Mucosa of descending colon (tissue), 3 donors: ENCODE results near the gene TVP23A. TPM values are rescaled to one million over a fixed set of nuclear protein-coding genes. Genes with fewer than 3 reads are reported as not detected.
A peak's percentile ranks its signal among the peaks of the same experiment; 100 is the strongest.
"Not testable (repeated sequence)": the region's sequence is repeated elsewhere in the genome, so short reads cannot be mapped to it uniquely, and the experiment has no call there.

Experiments
- ATAC-seq: fragments of 200-7000 bp; cut with Tn5 transposase; one replicate; pipeline ENCODE4 v1.9.1; 2020; ENCODE audit warnings: mild to moderate bottlenecking, moderate library complexity
- DNase-seq, 3 donors: peaks; one replicate each; pipeline ENCODE4 v3.0.0-alpha.2; 2020
- H3K36me3 ChIP-seq: fragments of 200-600 bp; one replicate; pipeline ENCODE4 v1.8.0; 2021; ENCODE audit warnings: low read depth, mild to moderate bottlenecking
- H3K4me1 ChIP-seq: fragments of 200-600 bp; one replicate; pipeline ENCODE4 v1.8.0; 2021; ENCODE audit warnings: low read depth, mild to moderate bottlenecking
- H3K4me3 ChIP-seq: fragments of 200-600 bp; one replicate; pipeline ENCODE4 v1.8.0; 2021; ENCODE audit warnings: mild to moderate bottlenecking
- H3K9me3 ChIP-seq: fragments of 200-600 bp; one replicate; pipeline ENCODE4 v1.8.0; 2021; ENCODE audit warnings: mild to moderate bottlenecking
- intact Hi-C, 2 donors: fragments of 100-400 bp; cut with DNase I in 1 of 2; cut with micrococcal nuclease in 1 of 2; formaldehyde crosslinking; loops; one replicate each; pipeline versions ENCODE4 v1.11.0 to v1.11.1; 2022; cut with DNase I, micrococcal nuclease
- total RNA-seq, 3 donors: library from RNA; stranded (reverse); fragmentation: NEBNext Ultra II Directional in 2 of 3; extraction: Animal tissue kit (Norgen Biotek cat#: 25700) in 2 of 3; gene quantifications; one replicate each; pipeline versions ENCODE4 v1.2.1 to v1.2.4, GENCODE V29; 2021 to 2023
- TF ChIP-seq, protein P1 (sequence below): fragments of 200-600 bp; IDR thresholded peaks from one replicate; pipeline ENCODE4 v1.8.0; 2022; ENCODE audit warnings: antibody characterized with exemption, mild to moderate bottlenecking
- donor health status: DM: no; HTN: no; CAD: no; lungs with moderate emphysema.
- donor health status: DM: no; HTN: no; CAD: no.
- donor health status: DM: no; HTN: yes; CAD: no.

The TVP23A gene
- total RNA-seq, 3 donors from 2014 or later = 0.14 to 0.60 TPM; not detected in 1

- ATAC-seq (peak; percentile 66), DNase-seq (no peak)
These were observed 36.0 kb downstream of the TVP23A start for GRCh38 chr16:10782628-10783027.

GRCh38 chr16:10780628-10781027 is 38.0 kb downstream of the TVP23A start:
- H3K4me3 ChIP-seq = no peak overlapping the region
- intact Hi-C loops = no loop called here
- ATAC-seq (no peak), DNase-seq (no peak)
- H3K4me1 ChIP-seq = no peaks in the 10 kb centered on the region
- no peaks in the 10 kb centered on the region for H3K36me3 ChIP-seq
- TF ChIP-seq, protein P1, sequence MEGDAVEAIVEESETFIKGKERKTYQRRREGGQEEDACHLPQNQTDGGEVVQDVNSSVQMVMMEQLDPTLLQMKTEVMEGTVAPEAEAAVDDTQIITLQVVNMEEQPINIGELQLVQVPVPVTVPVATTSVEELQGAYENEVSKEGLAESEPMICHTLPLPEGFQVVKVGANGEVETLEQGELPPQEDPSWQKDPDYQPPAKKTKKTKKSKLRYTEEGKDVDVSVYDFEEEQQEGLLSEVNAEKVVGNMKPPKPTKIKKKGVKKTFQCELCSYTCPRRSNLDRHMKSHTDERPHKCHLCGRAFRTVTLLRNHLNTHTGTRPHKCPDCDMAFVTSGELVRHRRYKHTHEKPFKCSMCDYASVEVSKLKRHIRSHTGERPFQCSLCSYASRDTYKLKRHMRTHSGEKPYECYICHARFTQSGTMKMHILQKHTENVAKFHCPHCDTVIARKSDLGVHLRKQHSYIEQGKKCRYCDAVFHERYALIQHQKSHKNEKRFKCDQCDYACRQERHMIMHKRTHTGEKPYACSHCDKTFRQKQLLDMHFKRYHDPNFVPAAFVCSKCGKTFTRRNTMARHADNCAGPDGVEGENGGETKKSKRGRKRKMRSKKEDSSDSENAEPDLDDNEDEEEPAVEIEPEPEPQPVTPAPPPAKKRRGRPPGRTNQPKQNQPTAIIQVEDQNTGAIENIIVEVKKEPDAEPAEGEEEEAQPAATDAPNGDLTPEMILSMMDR = no peak
- no peaks in the 10 kb centered on the region for H3K9me3 ChIP-seq

More at GRCh38 chr16:10782628-10783027, 36.0 kb downstream of the TVP23A start:
- H3K36me3 ChIP-seq = no peaks in the 10 kb centered on the region
- TF ChIP-seq, protein P1 = no peak
- H3K9me3 ChIP-seq = no peaks in the 10 kb centered on the region
- intact Hi-C loops = no loop called here
- H3K4me1 ChIP-seq = no peaks in the 10 kb centered on the region
- H3K4me3 ChIP-seq = no peak overlapping the region

GRCh38 chr16:10779908-10780307 is 38.7 kb downstream of the TVP23A start:
- ATAC-seq, H3K4me3 ChIP-seq, H3K9me3 ChIP-seq, H3K4me1 ChIP-seq, DNase-seq, intact Hi-C loops, H3K36me3 ChIP-seq: not testable (repeated sequence)

GRCh38 chr16:10777356-10777755 is 41.2 kb downstream of the TVP23A start:
- no peak overlapping the region for H3K4me3 ChIP-seq
- intact Hi-C loops = no loop called here
- TF ChIP-seq, protein P1 = no peak
- H3K4me1 ChIP-seq = no peaks in the 10 kb centered on the region
- ATAC-seq (no peak), DNase-seq (no peak)
- H3K9me3 ChIP-seq = no peaks in the 10 kb centered on the region
- H3K36me3 ChIP-seq = no peaks in the 10 kb centered on the region

DNA sequence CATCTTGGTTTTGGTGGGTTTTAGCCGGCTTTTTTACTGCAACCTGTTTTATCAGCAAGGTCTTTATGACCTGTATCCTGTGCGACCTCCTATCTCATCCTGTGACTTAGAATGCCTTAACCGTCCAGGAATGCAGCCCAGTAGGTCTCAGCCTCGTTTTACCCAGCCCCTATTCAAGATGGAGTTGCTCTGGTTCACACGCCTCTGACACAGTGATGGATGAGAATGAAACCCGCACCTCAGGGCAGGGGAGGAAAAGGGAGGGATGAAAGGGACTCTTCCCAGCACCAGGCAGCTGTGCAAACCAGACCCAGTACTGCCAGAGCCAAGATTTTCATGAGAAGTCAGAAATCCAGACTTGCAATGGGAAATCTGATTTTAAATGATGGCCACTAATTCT is 41.7 kb downstream of the TVP23A start:
- intact Hi-C loops, H3K4me3 ChIP-seq, DNase-seq, H3K9me3 ChIP-seq, H3K36me3 ChIP-seq, H3K4me1 ChIP-seq, ATAC-seq: not testable (repeated sequence)

- TF ChIP-seq, protein P1 = no peak
- DNase-seq = no peak
- intact Hi-C loops = no loop called here
These were observed 42.3 kb downstream of the TVP23A start for GRCh38 chr16:10776280-10776679.

GRCh38 chr16:10770907-10771306 is 47.7 kb downstream of the TVP23A start:
- DNase-seq = no peak

More at GRCh38 chr16:10776280-10776679, 42.3 kb downstream of the TVP23A start:
- no peaks in the 10 kb centered on the region for H3K9me3 ChIP-seq
- no peak for ATAC-seq
- no peaks in the 10 kb centered on the region for H3K4me1 ChIP-seq
- H3K4me3 ChIP-seq = no peak overlapping the region
- H3K36me3 ChIP-seq = no peaks in the 10 kb centered on the region

More at GRCh38 chr16:10770907-10771306, 47.7 kb downstream of the TVP23A start:
- Histone ChIP-seq H3K36me3 (no peaks in the 10 kb centered on the region), H3K4me1 (no peaks in the 10 kb centered on the region), H3K4me3 (no peak overlapping the region), H3K9me3 (no peaks in the 10 kb centered on the region)
- intact Hi-C loops = no loop called here
- no peak for ATAC-seq
- TF ChIP-seq, protein P1 = no peak
